Erythroblast (primary cell): ENCODE measurements around the gene ZNF469.

ENCODE experiments used
- DNase-seq, 2 experiments: peaks; one replicate each; lab custom pipeline; 2025; lab: John Stamatoyannopoulos, UW
- GATA1 ChIP-seq: IDR thresholded peaks from 2 replicates; pipeline ENCODE4 v1.6.1; 2011; ENCODE audit warnings: low read depth, mild to moderate bottlenecking, control low read depth, low read length, moderate library complexity
- POLR2A ChIP-seq: IDR thresholded peaks from 2 replicates; pipeline ENCODE4 v1.6.1; 2011; ENCODE audit warnings: mild to moderate bottlenecking, low read length

Gene ZNF469

GRCh38 chr16:88342491-88342890 is 40.3 kb upstream of the ZNF469 start:
- no peak for DNase-seq
- TF ChIP-seq GATA1 (no peak), POLR2A (no peak)

- DNase-seq = no peak
Measured at GRCh38 chr16:88343271-88343791, 39.4 kb upstream of the ZNF469 start.

GRCh38 chr16:88344411-88345030 is 38.2 kb upstream of the ZNF469 start:
- no peak for DNase-seq
- TF ChIP-seq GATA1 (no peak), POLR2A (no peak)

More at GRCh38 chr16:88343271-88343791, 39.4 kb upstream of the ZNF469 start:
- TF ChIP-seq POLR2A (no peak), GATA1 (no peak)

DNA sequence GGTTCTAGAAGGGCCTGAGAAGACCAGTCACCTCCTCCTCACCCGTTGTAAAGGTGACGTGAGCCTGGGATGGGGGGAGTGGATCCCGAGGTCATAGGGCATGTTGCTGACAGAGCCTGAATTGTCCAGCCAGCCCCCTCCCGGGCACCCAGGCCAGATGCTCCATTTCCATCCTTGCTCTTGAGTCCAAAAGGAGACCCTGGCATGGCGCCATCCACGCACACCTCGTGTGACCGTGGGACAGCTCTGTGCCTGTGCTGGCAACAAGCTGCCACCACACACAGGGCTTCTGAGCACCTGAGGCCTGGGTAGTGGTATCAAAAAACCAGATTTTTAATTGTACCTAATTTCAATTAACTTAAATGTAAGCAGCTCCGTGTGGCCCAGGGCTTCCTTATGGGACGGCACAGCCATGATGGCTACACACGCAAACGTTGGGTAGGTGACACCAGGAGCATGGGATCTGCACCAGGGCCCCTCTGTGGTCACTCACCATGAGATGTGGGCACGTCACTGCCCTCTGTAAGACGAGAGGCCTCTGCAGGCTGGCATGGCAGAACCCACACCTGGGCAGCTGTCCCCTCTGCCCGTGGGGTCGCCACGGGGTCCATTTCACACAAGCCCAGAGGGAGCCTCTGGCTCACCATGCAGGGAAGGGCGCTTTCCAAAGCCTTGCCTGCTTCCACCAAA is 37.6 kb upstream of the ZNF469 start:
- no peak for DNase-seq
- TF ChIP-seq GATA1 = no peak
- no peak for TF ChIP-seq POLR2A

DNA sequence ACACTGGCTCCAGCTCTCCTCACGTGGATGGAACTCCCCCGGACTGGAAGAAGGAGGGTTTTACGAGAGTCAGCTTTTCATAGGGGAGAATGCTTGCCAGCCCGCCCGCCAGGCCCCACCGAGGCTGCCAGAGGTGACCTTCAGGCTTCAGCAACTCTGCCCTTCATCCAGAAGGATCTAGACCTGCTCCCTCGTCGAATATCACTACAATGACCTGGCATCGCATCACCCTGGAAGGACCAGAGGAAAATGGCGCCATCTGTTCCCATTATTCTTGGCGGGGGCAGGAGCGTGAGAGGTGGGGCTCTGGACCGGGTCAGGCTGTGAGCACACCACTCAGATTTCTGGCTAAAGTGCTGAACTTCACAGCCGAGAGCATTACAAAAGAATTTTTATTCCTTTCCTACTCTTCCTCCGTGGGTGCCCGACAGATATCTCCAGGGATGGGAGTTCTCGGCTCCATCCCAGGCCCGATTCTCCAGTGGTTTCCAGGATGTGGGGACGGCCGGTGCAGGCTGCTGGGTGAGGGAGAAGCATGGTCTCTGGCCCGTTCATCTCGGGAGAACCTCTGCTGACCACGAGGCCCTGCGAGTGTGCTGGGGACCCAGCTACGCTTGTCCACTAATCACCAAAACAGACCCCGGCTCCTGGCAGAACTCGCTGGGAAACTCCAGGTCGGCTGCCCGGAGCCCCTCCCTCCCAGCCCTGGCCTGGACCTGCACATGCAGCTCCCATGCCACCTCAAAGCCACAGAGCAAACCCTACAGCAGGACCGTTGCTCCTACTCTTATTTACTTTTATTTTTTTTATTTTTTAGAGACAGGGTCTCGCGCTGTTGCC is 36.8 kb upstream of the ZNF469 start:
- no peak for DNase-seq
- TF ChIP-seq POLR2A (no peak), GATA1 (no peak)

DNA sequence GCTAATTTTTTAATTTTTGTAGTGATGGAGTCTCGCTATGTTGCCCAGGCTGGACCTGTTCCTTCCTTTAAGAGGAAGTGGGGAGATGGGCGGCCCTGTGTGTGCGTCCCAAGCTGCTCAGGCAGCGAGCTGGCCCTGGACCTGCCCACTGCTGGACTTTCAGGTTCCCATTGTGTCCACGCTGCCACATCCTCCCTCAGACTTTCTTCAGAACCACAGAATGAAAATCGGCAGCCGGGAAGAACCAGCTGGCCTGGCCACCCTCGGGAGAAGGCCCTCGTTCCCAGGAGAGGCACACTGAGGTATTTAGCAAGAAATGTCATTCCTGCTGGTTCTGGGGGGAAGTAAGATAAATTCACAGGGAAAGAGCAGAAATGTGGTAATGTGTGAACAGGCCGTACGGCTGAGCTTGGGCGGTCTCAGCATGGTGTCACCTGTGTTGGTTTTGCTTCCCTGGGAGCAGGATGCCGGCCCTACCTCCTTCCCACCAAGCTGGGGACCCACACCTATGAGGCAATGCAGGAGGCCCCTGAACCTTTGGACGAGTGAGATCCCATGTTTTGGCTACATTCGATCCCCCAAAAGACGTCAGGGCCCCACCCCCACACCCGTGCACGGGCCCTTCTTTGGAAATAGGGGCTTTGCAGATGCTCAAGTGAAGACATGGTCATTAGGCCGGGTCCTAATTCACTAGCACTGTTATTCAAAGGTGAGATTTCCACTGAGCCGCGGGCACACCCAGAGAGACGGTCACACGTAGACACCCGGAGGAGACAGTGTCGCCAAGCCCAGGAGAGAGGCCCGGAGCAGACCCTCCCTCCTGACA is 35.9 kb upstream of the ZNF469 start:
- no peak for TF ChIP-seq POLR2A
- TF ChIP-seq GATA1 = no peak
- no peak for DNase-seq

- TF ChIP-seq POLR2A = no peak
- TF ChIP-seq GATA1 = no peak
- no peak for DNase-seq
Measured at GRCh38 chr16:88347656-88348376, 34.9 kb upstream of the ZNF469 start.

- DNase-seq = no peak
- TF ChIP-seq POLR2A (no peak), GATA1 (no peak)
Measured at GRCh38 chr16:88348377-88349152, 34.2 kb upstream of the ZNF469 start.

DNA sequence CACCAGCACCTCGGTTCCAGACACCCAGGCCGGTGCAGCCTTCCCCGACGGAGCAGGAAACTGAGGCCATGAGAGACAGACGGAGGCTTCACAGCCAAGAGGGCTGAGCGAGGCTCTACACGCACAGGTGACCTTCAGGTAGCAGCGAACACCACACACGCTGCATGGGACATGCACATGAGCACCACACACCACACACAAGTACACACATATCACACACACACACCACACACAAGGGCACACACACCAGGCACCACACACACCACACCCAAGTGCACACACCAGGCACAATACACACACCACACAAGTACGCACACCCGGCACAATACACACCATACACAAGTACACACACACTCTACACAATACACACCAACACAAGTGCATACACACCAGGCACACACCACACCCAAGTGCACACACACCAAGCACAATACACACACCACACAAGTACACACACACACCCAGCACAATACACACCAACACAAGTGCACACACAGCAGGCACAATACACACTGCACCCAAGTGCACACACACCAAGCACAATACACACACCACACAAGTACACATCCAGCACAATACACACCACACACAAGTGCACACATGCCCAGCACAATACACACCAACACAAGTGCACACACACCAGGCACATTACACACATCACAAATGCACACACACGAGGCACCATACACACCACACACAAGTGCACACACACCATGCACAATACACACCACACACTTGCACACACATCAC is 33.4 kb upstream of the ZNF469 start:
- TF ChIP-seq POLR2A = no peak
- no peak for TF ChIP-seq GATA1
- no peak for DNase-seq

DNA sequence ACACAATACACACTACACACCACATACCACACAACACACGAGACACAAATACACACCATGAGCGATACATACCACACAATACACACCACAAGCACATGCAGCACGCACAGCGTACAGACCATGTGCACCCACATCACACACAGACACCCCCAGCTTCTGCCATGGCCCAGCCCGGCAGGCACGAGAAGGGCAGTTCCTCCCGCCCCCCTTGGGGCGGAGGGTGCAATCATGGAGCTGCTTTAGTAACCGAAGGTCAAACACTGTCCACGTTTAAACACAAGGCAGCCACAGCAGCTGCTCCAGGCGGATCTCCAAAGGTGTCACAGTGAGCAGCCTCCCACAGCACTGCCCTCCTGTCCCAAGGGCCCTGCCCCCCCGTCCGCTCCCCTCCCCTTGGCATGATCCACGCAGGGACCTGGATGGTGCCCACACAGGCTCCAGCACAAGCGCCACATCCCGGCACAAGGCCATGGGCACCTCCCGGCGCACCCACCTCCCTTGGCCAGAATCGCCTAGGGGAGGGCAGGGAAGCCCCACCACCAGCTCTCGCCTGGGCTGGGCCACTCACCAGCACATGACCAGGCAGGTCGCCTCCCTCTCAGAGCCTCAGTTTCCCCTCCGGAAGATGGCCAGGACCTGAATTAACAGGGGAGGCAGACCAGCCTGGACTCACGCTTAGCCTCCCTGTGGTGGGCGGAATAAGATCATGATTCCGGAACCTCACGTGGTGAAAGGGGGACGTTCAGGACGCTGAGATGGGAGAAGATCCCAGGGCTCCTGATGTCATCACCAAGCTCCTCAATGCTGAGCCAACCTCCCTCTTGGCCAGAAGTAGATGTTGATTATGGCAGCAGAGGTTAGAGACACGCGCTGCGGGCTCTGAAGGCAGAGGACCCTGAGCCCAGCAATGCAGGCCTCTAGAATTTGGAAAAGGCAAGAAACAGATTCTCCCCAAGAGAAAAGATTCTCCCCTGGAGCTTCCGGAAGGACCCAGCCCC is 32.6 kb upstream of the ZNF469 start:
- DNase-seq = no peak
- TF ChIP-seq POLR2A (no peak), GATA1 (no peak)
